Measurements from ENCODE around the gene TMEM204. TPM values are rescaled to one million over a fixed set of nuclear protein-coding genes. Genes with fewer than 3 reads are reported as not detected.

Gene TMEM204
- total RNA-seq, 1 donor from 2014 or later = 28.9 TPM

DNA sequence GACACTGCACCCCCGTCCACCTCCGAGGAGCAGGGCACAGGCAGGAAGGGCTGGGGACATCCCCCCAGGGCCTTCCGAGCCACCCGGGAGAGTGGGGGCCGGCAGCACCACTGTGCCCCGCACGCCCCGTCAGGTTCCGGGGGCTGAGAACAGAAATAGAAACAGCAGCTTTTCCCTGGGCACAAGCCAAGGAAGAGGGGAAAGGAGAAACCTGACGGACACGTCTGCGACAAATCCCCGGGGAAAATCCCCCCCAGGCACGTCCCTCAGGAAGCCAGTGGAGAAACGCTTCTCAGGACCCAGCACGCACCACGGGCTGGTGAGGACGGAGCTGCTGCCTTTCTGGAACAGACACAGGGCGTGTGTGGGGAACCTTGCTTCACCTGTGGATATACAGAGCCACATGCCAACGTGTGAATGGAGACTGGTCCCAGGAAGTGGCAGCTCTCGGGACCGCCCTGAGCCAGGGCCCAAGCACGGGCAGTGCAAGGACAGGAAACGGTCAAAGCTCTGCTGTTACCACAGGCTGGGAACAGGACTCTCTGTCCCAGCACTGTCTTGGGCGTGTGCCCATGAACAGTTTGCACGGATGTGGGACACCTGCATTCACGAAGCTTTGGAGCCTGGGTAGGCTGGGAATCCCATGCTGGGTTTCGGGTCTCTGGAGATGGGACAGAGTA lies 1.2 kb upstream of the TMEM204 start:
- ATAC-seq (ENCODE audit: poor library complexity) = peak; percentile 79
- DNase-seq = peak; percentile 94
- intact Hi-C loops (cut with DNase I) = no loop called here

DNA sequence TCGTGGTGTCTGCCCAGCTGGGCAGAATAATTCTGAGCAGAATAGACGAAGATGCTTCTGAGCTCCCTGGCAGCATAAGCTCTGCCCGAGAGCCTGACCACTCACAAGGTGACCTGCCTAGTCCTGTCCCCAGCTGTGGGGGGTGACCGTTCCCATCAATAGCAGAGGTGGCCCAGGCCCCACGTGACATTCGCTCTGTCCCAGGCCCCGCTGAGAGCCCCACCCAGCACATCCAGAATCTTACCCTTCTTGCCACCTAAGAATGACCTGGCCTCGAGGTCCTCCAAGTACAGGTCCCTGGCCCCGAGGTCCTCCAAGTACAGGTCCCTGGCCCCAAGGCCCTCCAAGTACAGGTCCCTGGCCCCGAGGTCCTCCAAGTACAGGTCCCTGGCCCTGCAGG lies 695 bp upstream of the TMEM204 start:
- DNase-seq (no peak), ATAC-seq (ENCODE audit: poor library complexity) (peak; percentile 17)
- intact Hi-C loops (cut with DNase I) = no loop called here

DNA sequence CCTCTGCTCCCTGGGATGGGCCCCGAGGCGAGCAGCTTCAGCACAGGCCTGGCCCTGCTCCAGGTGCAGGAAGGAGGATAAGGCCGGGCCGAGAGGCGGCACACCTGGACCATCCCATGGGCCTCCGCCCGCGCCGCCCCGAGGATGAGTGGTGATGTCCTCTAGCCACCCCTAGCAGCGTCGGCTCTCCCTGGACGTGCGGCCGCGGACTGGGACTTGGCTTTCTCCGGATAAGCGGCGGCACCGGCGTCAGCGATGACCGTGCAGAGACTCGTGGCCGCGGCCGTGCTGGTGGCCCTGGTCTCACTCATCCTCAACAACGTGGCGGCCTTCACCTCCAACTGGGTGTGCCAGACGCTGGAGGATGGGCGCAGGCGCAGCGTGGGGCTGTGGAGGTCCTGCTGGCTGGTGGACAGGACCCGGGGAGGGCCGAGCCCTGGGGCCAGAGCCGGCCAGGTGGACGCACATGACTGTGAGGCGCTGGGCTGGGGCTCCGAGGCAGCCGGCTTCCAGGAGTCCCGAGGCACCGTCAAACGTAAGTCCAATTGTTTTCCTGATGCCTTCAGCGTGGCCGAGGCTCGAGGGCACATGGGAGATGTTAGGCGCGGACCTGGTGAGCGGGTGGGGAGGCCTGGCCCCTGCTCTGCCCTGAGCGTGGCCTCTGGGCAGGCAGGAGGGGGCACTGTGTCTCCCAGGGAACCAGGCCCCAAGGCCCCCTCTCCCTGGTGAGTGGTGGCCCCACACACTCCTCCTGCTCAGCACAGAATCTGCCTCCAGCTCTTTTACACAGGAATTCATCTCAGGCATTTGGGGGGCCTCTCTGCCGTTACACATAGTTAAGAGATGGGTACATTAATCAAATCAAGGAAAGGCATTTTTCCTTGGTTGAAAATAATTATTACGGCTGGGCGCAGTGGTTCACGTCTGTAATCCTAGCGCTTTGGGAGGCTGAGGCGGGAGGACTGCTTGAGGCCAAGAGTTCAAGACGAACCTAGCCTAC lies 855 bp downstream of the TMEM204 start:
- intact Hi-C loops (cut with DNase I) = no loop called here
- DNase-seq (no peak), ATAC-seq (ENCODE audit: poor library complexity) (no peak)

DNA sequence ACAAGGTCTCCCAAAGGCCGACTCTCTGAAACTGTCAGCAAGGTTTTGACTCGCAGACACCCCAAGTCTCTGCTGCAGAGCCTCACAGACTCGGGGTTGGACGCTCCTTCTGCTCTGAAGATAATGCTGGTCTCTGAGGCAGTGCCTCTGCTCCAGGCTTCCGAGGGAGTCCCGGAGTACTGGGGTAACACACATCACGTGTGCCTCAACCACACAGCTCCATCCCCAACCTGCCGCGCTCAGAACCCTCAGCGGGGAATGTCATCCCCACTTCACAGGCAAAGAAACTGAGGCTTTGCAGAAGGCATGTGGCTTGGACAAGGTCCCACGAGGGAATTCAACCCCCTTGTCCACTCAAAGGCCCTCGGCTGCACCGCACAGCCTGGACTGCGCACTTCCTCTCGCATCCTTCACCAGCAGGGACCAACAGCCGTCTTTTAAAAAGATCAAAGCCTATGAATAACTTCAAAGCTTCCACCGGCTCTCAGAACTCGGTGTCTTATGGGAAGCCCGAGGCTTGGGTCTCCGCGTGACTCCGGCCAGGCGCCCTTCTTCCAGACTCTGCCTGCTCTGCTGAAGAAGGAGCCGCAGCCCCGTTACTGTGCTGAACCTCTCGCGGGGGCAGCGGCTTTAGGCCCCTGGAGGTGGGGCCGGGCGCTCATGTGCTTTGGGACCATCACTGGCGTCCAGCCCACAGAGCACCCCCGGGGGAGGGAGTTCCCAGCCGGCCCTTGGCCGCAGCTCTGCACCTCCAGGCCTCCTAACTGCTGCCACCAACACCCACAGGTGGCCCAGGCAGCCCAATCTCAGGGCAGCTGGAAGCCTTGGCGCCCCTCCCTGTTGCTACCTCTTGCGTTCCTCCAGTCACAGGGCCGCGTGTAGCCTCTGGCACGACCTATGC lies 2.2 kb downstream of the TMEM204 start:
- ATAC-seq (ENCODE audit: poor library complexity) (no peak), DNase-seq (no peak)
- intact Hi-C loops (cut with DNase I) = no loop called here

DNA sequence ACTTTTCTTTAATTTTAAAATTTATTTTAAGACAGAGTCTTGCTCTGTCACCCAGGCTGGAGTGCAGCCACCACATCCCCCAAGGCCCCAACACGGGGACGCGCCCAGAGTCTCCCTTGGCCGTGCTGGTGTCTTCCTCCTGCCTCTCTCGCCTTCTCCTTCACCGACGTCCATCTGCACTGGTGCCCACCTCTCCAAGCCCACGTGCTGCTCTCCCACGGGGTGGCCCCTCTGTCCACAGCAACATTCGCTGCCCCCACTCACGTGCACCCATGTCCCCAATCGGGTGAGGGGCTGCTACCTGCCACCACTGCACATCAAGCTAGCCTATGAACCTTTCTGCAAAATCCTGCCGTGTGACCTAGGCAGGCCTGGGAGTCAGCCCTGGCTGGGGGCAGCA lies 3.1 kb downstream of the TMEM204 start:
- DNase-seq = no peak
- intact Hi-C loops (cut with DNase I) = no loop called here
- ATAC-seq (ENCODE audit: poor library complexity) = no peak

DNA sequence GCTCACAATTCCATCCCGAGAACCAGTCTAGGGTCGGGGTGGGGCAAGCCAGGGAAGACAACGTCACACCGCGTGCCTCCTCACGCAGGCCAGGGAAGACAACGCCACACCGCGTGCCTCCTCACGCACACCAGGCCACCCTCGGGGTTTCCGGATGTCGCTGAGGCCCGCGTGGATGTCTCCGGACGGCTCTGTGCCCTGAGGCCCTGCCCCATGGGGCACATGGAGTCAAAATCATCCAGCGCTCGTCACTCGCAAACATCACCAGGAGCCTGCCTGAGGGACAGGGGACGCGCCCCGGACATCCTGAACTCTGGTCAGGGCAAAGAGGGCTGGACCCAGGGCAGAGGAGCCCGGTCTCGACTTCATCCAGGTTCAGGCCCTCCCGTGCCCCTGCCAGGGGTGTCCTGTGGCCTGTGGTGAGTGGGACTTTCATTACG lies 3.7 kb downstream of the TMEM204 start:
- DNase-seq (no peak), ATAC-seq (ENCODE audit: poor library complexity) (no peak)
- intact Hi-C loops (cut with DNase I) = no loop called here

DNA sequence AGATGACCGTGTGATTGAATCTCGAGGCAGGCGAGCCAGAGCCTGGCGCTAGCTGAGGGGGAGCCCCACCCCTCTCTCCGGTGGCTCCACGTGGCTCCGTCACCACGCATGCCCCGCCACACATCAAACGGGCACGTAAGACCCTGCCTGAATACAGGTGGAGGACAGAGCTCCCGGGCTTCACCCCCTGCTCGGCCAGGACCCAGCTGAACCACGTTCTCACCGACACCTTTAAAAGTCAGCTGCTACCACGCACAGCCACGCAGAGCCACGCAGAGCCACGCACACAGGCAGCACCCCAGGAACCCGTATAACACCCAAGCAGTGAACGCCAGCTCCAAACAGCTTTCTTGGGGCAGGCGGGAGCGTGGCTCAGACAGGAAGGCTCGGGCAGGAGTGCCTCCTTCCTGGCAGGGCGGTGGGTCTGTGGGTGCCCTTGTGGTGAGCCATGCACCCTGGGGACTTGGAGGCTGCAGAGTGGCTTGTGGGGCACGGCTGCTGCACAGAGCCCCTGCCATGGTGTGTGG lies 4.4 kb downstream of the TMEM204 start:
- intact Hi-C loops (cut with DNase I) = no loop called here
- DNase-seq (no peak), ATAC-seq (ENCODE audit: poor library complexity) (no peak)

DNA sequence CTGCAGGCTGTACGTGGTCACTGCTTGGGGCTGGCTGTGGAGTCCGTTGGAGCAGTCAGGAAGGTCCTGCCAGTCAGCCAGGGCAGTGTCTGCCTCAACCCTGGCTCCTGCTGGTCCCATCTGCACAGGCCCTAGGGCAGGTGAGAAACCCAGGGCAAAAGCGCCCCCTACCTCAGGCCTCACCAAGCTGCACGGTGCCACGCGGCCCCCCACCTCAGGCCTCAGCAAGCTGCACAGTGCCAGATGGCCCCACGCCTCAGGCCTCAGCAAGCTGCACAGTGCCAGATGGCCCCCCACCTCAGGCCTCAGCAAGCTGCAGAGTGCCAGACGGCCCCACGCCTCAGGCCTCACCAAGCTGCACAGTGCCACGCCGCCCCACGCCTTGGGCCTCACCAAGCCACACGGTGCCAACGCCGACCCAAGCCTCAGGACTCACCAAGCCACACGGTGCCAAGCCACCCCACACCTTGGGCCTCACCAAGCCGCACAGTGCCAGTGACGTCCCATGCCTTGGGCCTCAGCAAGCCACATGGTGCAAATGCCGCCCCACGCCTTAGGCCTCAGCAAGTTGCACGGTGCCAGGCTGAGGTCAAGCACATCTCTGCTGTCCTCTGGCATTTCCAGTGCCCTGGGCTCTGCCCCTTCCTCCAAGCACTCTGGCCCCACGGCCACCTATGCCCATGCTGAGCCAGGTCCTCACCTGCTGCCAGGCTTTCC lies 5.5 kb downstream of the TMEM204 start:
- intact Hi-C loops (cut with DNase I) = no loop called here
- DNase-seq (no peak), ATAC-seq (ENCODE audit: poor library complexity) (peak; percentile 8)

DNA sequence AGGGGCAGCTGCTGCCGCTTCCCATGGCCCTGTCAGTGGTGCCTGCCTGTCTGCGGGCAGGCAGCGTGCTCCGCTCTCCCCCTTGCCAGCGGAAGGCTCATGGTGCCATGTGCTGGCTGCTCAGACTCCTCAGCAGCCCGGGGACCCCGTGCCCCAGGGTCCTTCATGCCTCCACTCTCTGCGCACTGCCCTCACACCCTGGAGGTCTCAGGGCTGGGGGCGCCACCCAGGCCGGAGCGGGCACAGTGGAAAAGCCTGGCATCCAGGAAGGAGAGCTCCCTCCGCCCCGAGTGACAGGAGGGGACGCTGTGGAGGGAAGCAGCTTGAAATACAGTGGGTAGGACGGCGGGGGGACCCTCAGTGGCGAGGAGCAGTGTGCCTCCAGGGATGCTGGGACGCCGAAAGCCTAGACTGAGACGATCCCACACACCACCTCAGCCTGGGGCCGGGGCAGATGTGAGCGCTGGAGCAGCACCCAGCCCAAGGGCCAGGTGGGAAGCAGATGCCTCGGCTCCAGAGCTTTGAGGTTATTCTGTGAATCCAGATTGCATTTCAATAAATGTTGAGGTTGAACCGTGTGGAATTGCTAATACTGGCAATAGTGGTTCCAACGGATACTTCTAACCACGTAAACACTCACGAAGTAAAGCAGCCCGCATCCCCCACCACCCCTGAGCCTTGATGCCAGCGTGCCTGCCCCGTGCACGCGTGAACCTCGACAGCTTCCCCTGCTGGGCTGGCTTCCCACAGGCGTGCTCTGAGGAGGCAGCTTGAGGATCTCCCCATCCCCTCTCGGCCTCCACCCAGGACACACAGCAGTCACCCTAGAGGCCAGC lies 6.5 kb downstream of the TMEM204 start:
- intact Hi-C loops (cut with DNase I) = no loop called here
- ATAC-seq (ENCODE audit: poor library complexity) (no peak), DNase-seq (no peak)

DNA sequence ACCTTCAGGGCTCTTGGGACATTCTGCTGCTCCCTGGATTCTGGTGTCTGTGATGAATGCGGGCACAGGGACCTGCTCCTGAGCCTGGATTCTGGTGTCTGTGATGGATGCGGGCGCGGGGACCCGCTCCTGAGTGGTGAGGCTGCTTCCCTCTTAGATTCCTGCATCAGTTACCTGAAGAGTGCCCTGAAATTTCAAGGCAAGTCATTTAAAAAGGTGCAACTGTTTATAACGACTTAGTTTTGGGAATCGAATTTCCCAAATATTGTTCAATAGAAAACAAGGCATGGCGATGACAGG lies 7.0 kb downstream of the TMEM204 start:
- ATAC-seq (ENCODE audit: poor library complexity) (no peak), DNase-seq (no peak)
- intact Hi-C loops (cut with DNase I) = no loop called here

DNA sequence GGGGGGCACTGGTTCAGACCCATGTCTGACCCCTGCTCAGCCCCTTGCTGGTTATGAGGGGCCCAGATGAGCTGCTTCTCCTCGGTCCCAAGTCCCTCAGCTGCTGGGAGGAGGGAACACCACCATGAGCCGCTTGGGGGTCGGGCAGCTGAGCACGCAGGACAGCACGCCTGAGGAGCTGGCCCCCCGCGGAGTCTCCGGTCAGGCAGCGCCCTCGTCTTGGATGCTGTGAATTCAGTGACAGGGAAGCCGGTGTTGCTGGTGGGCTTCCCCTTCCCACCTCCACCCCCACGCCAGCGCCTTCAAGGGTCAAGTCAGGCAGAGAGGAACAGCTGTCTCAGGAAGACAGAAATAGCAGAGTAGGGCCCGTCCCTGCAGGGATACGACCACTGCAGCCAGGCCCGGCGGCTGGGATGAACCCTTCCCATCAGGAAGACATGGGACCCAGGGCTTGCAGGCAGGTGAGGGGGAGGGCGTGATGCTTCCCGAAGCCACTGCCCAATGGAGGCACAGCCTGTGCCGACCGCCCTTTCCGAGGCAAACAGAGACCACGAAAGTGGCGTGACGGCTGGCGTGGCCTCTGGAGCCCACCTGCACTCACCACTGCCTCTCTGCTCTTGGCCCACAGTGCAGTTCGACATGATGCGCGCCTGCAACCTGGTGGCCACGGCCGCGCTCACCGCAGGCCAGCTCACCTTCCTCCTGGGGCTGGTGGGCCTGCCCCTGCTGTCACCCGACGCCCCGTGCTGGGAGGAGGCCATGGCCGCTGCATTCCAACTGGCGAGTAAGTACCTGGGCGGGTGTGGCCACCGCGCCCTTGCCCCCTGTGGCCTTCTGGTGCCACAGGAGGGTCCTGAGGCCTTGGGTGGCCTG lies 8.1 kb downstream of the TMEM204 start:
- intact Hi-C loops (cut with DNase I) = no loop called here
- DNase-seq (no peak), ATAC-seq (ENCODE audit: poor library complexity) (no peak)

DNA sequence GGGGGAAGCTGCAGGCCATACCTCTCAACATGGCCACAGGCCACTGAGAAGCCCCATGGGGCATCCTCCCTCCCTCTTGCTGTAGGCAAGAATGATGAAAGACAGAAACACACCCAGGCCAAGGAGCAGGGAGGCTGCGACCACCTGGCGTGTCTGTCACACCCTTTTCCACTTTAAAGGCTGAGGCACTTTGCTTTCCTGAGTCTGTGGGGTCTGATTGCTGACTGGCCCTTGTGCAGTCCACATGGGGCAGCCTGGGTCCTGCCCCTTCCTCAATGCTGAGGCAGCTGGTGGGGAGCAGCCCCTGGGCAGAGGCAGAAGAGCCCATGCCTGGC lies 8.7 kb downstream of the TMEM204 start:
- intact Hi-C loops (cut with DNase I) = no loop called here
- ATAC-seq (ENCODE audit: poor library complexity) = no peak
- no peak for DNase-seq

DNA sequence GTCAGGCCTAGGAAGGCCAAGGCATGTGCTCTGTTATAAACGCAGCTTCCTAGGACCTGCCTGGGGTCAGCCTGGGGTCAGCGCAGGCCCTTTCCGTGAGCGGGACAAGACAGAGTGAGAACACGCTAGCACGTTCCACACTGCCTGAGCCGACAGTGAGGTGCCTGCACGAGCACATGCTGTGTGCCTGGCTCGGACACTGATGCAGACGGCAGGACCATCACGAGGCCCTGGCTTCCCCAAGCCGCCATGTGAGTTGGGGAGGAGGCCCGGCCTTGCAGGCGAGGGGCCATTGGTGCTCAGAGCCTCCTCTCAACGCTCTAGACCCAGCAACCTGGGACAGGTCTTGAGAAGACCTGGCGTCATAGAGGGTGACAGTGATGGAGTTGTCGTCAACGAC lies 9.1 kb downstream of the TMEM204 start:
- DNase-seq (no peak), ATAC-seq (ENCODE audit: poor library complexity) (no peak)
- intact Hi-C loops (cut with DNase I) = no loop called here

DNA sequence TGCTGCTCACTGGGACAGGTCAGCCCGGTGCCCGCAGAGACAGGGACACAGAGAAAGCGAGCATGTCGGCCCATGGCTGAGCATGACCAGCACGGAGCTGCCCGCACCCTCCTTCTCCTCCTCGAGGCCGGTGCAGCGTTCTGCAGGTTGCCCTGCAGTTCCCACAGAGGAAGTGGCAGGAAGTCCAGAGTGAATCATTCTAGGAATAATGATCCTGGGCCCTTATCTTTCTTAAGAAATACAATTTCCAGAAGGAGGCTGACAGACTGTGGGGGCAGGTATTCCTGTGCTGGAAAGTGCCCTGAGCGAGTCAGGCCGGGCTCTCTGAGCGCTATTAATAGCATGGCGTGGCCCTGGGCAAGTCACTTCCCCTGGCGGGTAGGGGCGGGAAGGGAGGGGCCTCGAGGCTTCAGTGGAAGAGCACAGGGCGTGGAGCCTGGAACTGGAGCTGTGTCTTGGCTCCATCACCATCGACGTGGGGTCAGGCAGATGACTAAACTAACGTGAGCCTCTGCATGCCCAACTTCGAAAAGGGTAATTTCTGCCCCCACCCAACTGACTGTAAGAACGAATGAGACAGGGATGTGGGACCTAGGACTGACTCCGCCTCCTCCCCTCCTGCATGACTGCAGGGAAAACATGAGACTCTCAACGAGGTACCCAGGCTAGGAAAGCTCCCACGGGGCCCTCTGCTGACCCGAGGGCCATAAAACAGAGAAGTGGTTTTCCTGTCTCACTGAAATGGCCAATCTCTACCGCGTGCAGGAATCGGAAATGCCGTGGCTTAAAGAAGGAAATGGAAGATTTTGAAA lies 9.8 kb downstream of the TMEM204 start:
- intact Hi-C loops (cut with DNase I) = no loop called here
- peak; percentile 32 for ATAC-seq (ENCODE audit: poor library complexity)
- DNase-seq = peak; percentile 86

DNA sequence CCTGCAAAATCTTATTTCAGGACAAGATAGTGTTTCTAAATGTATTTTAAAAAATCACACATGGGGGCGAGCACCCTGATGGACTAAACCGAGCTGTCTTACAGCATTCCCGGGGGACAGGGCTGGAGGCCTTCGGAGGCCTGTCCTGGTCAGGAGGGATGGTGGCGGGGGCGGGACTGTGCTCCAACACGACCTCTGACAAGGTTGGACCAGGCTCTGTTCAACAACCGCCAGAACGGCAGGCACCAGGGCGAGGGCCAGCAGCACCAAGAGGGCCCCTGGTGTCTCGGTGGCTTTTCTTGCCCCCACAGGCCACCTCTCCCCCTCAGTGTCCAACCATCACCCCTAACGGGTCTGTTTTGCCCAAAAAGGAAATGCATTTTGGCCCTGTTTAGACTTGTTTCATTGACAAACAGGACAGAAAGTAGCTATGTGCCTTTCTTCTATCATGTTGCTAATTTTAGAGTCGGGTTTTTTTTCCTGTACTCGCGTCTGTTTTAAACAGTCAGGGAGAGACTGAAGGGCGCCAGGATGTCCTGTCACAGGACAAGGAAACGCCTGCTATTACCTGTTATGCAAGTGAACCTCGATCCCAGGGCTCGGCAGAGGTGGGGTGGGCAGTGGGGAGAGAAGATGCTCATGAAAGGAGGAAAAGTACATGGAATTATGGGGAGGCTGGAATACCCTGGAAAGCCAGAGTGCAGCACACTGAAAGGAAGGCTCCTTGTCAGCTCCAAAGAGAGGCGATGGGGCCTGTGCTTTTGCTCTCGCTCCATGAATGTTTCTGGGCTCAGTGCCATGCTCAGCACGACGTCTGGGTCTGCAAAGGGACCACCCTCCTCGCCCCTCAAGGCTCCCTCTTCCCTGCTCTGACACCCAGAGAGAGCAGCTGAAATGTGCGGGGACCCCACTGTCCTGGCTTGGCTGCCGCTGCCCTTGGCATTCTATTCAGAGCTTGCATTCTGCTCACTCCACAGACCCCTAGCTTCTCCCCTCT lies 11.9 kb downstream of the TMEM204 start:
- ATAC-seq (ENCODE audit: poor library complexity) = peak; percentile 83
- intact Hi-C loops (cut with DNase I) = loop anchor here (5.0 kb wide), 1 partner anchor 53 kb away; the partner anchor contains the start of gene TELO2

More for the DNA sequence above, 11.9 kb downstream of the TMEM204 start:
- DNase-seq = peak; percentile 85
